GM19025 (cell line): ENCODE data around the gene OR10A6.

Experiments
- ATAC-seq: cut with Tn5 transposase; IDR thresholded peaks from one replicate; pipeline ENCODE4 v1.9.1; 2021; ENCODE audit warnings: mild to moderate bottlenecking, low read depth, moderate library complexity; ENCODE audit not compliant: unreplicated experiment

The OR10A6 gene

DNA sequence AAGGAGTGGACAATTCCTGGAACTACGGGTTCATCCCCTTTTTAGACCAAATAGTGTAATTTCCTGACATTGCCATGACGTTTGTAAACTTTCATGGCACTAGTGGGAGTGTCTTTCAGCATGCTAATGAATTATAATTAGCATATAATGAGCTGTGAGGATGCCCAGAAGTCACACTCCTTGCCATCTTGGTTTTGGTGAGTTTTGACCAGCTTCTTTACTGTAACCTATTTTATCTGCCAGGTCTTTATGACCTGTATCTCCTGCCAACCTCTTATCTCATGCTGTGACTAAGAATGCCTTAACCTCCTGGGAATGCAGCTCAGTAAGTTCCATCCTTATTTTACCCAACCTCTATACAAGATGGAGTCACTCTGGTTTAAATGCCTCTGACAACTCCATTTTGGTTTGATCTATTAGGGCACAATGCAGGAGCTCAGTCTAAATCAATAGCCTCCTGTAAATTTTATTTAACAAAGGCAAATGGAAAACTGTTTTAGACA is 20.7 kb downstream of the OR10A6 start:
- no peak for ATAC-seq

GRCh38 chr11:7909585-7910285 is 21.3 kb downstream of the OR10A6 start:
- ATAC-seq = no peak

DNA sequence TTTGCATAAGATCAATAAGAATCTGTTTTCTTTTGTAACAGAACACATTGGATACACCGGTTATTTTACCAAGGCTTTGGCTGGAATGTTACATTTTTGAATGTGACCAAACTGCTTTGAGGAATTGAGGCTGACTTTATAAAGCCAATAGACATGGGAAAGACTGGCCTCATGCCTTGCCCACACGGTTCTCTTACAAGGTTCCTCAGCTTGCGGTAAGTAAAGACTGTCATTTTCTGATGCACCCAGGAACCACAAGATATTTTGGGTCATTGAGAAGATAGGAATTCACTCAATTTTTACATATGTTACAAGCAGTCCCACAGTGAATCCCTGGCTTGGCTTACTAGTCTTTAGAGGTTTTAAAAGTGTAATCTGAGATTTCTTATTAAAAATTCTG is 23.9 kb downstream of the OR10A6 start:
- ATAC-seq = no peak

- no peak for ATAC-seq
Measured at GRCh38 chr11:7906481-7906880, 24.6 kb downstream of the OR10A6 start.

DNA sequence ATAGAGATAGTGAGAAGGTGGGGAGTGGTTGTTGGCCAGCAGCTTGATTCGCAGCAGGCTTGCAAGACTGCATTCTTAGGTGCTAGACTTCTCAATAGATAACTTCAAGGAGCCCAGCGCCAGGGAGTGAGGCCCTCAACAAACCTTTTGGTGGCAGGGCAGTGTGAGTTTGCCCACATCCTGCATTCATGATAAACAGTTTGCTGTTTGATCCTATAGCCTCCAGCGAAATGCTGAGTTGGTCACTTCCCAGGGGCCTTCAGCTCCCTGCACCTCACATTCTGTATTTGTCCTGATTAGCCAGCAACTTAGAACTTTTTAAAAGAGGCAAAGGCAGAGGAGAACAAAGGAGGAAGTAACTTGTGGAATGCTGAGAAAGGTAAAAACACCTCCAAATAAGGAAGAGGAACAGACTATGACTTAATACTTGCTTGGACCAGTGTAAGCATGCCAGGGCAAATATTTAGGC is 25.1 kb downstream of the OR10A6 start:
- ATAC-seq = no peak

DNA sequence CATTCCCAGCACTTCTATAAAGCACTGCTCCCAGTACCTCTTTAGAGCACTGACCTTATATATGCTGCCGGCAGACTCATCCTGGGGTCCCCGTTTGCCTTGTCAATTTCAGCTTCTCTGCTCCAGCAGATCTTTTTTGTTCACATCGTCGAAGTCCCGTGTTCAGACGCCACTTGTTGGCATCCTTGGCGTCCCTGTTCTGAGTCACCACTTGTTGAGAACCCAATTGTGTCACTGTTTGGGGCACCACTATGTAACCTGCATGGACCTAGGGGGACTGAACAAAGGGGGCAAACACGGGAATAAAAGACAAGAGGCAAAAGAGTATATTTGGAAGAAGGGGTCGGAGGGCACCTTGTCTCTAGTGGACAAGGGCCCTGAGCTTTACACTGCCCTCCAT is 25.5 kb downstream of the OR10A6 start:
- no peak for ATAC-seq

- ATAC-seq = no peak
Measured at GRCh38 chr11:7904917-7905316, 26.2 kb downstream of the OR10A6 start.

DNA sequence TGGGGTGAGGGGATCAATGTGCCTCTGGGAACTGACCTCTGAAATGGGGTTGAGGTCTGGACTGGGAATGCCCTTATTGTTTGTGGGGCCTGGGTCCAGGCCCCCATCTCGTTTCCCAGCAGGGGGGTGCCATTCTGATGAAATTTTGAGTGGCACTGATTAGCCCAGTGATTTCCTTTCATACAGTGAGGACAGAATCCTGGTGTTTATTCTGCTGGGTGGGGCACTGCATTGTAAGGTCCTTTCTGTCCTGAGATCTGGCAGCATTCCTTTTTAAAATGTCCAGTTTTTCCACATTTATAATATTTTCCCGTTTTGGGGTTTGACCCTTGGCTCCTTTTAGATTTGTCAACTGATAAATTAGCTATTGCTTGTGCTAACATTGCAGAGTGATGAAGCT is 27.1 kb downstream of the OR10A6 start:
- ATAC-seq = no peak

- no peak for ATAC-seq
Measured at GRCh38 chr11:7901319-7901854, 29.7 kb downstream of the OR10A6 start.

DNA sequence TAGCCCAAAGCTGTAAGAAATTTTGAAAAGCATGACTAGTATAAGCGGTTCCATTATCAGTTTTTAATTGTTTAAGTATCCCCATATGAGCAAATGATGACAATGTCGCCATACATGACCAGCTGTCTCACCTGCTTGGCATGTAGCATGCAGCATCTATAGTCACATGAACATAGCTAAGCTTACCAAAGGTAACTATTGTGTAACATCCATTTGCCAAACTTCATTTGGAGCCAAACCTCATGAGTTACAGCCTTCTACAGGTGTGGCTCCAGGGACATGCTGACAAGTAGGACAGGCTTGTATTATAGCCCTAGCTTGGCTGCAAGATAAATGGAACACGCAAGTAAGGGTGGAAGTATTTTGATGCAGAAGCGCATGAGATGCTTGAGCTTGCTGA is 30.4 kb downstream of the OR10A6 start:
- ATAC-seq = no peak

- no peak for ATAC-seq
Measured at GRCh38 chr11:7899418-7899817, 31.6 kb downstream of the OR10A6 start.

GRCh38 chr11:7898666-7899283 is 32.3 kb downstream of the OR10A6 start:
- ATAC-seq = no peak

DNA sequence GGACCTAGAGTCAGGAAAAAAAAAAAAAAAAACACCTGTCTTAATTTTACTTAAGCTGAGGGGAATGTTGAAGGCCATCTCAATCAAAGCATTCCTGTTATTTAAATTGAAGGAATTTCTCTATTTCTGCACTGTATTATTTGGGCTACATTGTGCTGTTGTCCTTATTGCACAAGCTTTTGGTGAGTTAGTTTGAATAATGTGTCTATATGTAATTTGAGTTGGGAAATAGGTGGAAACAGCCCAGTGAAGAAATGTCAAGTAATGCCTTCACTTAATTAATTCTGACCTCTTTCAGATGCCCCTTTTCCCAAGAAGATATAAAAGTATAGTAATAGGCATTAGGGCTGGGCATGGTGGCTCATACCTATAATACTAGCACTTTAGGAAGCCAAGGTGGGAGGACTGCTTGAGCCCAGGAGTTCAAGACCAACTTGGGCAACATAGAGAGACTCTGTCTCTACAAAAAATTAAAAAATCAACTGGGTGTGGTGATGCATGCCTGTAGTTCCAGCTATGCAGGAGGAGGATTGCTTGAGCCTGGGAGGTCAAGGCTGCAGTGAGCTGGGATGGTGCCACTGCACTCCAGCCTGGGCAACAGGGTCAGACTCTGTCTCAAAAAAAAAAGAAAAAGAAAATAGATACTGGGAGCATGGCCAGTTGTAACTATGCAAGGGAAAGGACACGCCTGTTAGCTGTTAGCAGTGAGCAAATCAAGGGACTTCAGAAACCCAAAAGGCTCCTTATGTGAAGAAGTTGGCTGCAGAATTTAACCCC is 34.9 kb downstream of the OR10A6 start:
- no peak for ATAC-seq

- ATAC-seq = no peak
Measured at GRCh38 chr11:7894251-7894650, 36.8 kb downstream of the OR10A6 start.

GRCh38 chr11:7893796-7894195 is 37.3 kb downstream of the OR10A6 start:
- no peak for ATAC-seq

GRCh38 chr11:7892840-7893254 is 38.2 kb downstream of the OR10A6 start:
- peak; percentile 59 for ATAC-seq

DNA sequence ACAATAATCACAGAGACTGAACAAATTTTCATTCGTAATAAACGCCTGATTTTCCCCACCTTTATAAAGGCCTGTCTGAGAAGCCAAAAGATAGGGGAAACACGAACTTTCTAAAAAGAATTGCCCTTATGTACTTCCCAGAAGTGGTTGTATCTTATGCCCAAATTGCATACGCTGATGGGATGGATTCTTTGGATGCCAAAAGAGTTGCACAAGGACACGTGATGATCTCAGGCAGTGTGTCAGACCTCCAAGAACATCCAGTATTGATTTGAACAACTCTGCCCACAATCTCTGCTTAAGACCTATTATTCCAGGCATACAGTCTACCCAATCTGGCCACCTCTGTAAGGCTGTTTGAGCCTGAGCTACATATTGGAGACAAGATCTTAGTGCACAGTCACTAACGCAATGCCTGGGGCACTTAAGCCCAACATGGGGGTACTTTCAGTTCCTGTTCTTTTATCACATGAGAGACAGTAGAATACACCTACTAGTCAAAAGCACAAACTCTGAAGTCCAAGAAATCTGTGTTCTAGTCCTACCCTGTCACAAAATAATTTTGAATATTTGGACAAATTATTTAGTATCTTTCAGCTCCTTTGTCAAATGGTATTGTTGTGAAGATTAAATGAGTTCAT is 38.9 kb downstream of the OR10A6 start:
- ATAC-seq = peak; percentile 32

- no peak for ATAC-seq
Measured at GRCh38 chr11:7890417-7891172, 40.5 kb downstream of the OR10A6 start.

- no peak for ATAC-seq
Measured at GRCh38 chr11:7889985-7890384, 41.1 kb downstream of the OR10A6 start.

GRCh38 chr11:7882860-7883259 is 48.2 kb downstream of the OR10A6 start:
- ATAC-seq = no peak
